Osteoblast (primary cell): Measurements from ENCODE around the gene NOP58. TPM values are rescaled to one million over a fixed set of nuclear protein-coding genes. Genes with fewer than 3 reads are reported as not detected.

Source experiments
- DNase-seq: peaks from one replicate; pipeline ENCODE4 v3.0.0; 2011; ENCODE audit warnings: low spot score, mixed read lengths; ENCODE audit not compliant: insufficient read length; ENCODE audit errors: missing footprints
- H2AFZ ChIP-seq: 2 replicates; pipeline ENCODE4 v1.6.0; 2011; ENCODE audit warnings: mild to moderate bottlenecking, low read length
- H3K27ac ChIP-seq: 2 replicates; pipeline ENCODE4 v1.5.1; 2011; ENCODE audit warnings: mild to moderate bottlenecking, low read depth, low read length, moderate library complexity
- H3K27me3 ChIP-seq: 2 replicates; pipeline ENCODE4 v1.6.0; 2012; ENCODE audit warnings: mild to moderate bottlenecking, control low read depth, inconsistent platforms, low read length, moderate library complexity; ENCODE audit not compliant: insufficient read depth
- H3K36me3 ChIP-seq: 2 replicates; pipeline ENCODE4 v1.5.1; 2011; ENCODE audit warnings: mild to moderate bottlenecking, low read length, control low read depth, moderate library complexity; ENCODE audit not compliant: insufficient read depth
- H3K4me1 ChIP-seq: 2 replicates; pipeline ENCODE4 v1.5.1; 2011; ENCODE audit warnings: mild to moderate bottlenecking, low read length, control low read depth, moderate library complexity; ENCODE audit not compliant: insufficient read depth
- H3K4me2 ChIP-seq: 2 replicates; pipeline ENCODE4 v1.6.0; 2011; ENCODE audit warnings: mild to moderate bottlenecking, low read length; ENCODE audit not compliant: insufficient read depth
- H3K4me3 ChIP-seq: fragments of 200-600 bp; sonication (generic); 3 replicates; pipeline ENCODE4 v1.5.1; 2012; ENCODE audit warnings: mild to moderate bottlenecking, low read length, inconsistent platforms; ENCODE audit not compliant: insufficient read depth
- H3K79me2 ChIP-seq: 2 replicates; pipeline ENCODE4 v1.6.0; 2012; ENCODE audit warnings: mild to moderate bottlenecking, low read length, control low read depth, inconsistent platforms; ENCODE audit not compliant: insufficient read depth
- H3K9me3 ChIP-seq: 2 replicates; pipeline ENCODE4 v1.5.1; 2011; ENCODE audit warnings: low read depth, low read length, control low read depth
- H4K20me1 ChIP-seq: 2 replicates; pipeline ENCODE4 v1.6.0; 2012; ENCODE audit warnings: mild to moderate bottlenecking, low read length, control low read depth; ENCODE audit not compliant: insufficient read depth
- CTCF ChIP-seq: IDR thresholded peaks from 2 replicates; pipeline ENCODE4 v1.5.1; 2011; ENCODE audit warnings: mild to moderate bottlenecking, low read depth, low read length, moderate library complexity; ENCODE audit errors: extremely low read depth
- total RNA-seq: library from RNA; depleted of rRNA; stranded (reverse); fragments of >200 nt; gene quantifications from 2 replicates; pipeline ENCODE4 v1.2.3, GENCODE V29; 2012

The NOP58 gene
- total RNA-seq, 1 donor, result 41.3 TPM

- Histone ChIP-seq H3K27ac (no peak overlapping the region), H3K79me2 (no peaks in the 10 kb centered on the region), H3K36me3 (no peaks in the 10 kb centered on the region), H3K27me3 (no peaks in the 10 kb centered on the region), H3K9me3 (no peaks in the 10 kb centered on the region), H3K4me1 (peaks cover 10% of the 10 kb centered on the region), H3K4me2 (no peak overlapping the region), H3K4me3 (no peak overlapping the region), H2AFZ (no peak overlapping the region), H4K20me1 (no peaks in the 10 kb centered on the region)
- DNase-seq, result no peak
- TF ChIP-seq CTCF, result no peak
Measured at GRCh38 chr2:202337706-202338346, 72.3 kb downstream of the NOP58 start.

DNA sequence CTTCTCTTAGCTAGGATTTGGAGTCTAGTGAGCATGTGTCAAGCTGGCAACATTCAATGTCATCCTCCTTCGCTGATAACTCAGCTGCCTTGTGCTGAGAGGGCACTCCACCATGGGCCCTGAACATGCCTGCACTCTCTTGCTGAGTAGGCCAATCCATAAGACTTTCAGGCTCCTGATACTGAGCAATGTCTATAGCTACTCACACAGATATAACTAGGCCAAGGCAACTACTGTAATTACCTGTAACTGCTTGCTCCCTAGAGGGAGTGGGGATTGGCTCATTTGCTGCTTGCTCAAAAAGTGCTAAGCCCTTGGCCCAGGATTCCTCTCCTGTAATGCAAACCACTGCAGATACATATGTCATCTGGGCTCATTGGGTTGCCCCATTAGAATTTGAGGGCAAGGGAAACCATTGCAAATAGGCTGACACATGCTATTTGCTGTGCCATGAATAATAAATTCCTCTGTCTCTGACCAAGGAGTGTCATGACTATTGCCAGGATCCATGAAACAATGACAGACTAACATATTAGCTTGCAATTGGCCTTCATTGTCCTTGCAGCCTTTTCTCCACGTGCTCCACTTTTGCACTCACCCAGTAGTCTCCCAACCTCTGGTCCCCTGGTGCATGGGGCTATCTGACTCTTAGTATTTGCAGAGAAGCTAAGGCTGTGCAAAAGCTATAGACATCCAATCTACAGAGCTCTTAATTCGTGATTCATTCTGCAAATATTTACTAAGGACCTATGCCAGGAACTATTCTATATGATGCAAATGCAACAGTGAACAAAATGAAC lies 73.7 kb downstream of the NOP58 start:
- no peak overlapping the region for H3K27ac ChIP-seq
- peaks cover 10% of the 10 kb centered on the region for H3K4me1 ChIP-seq
- no peak overlapping the region for H2AFZ ChIP-seq
- no peak overlapping the region for H3K4me2 ChIP-seq
- DNase-seq, result no peak
- no peaks in the 10 kb centered on the region for H3K79me2 ChIP-seq
- no peaks in the 10 kb centered on the region for H3K36me3 ChIP-seq
- H3K9me3 ChIP-seq, result no peaks in the 10 kb centered on the region
- no peak overlapping the region for H3K4me3 ChIP-seq
- no peak for TF ChIP-seq CTCF
- no peaks in the 10 kb centered on the region for H4K20me1 ChIP-seq
- H3K27me3 ChIP-seq, result no peaks in the 10 kb centered on the region

GRCh38 chr2:202344178-202344577 lies 78.6 kb downstream of the NOP58 start:
- H3K9me3 ChIP-seq, result no peaks in the 10 kb centered on the region
- H2AFZ ChIP-seq, result no peak overlapping the region
- H3K27ac ChIP-seq, result no peak overlapping the region
- H3K79me2 ChIP-seq, result no peaks in the 10 kb centered on the region
- no peak overlapping the region for H3K4me2 ChIP-seq
- no peaks in the 10 kb centered on the region for H4K20me1 ChIP-seq
- no peak for TF ChIP-seq CTCF
- no peaks in the 10 kb centered on the region for H3K36me3 ChIP-seq
- no peak for DNase-seq
- H3K4me3 ChIP-seq, result no peak overlapping the region
- H3K27me3 ChIP-seq, result no peaks in the 10 kb centered on the region
- H3K4me1 ChIP-seq, result peaks cover 6% of the 10 kb centered on the region

- Histone ChIP-seq H3K9me3 (no peaks in the 10 kb centered on the region), H2AFZ (no peak overlapping the region), H3K4me1 (no peaks in the 10 kb centered on the region), H4K20me1 (no peaks in the 10 kb centered on the region), H3K27ac (no peak overlapping the region), H3K79me2 (no peaks in the 10 kb centered on the region), H3K4me3 (no peak overlapping the region), H3K27me3 (no peaks in the 10 kb centered on the region), H3K4me2 (no peak overlapping the region), H3K36me3 (no peaks in the 10 kb centered on the region)
- DNase-seq, result no peak
- TF ChIP-seq CTCF, result no peak
Measured at GRCh38 chr2:202346180-202346579, 80.6 kb downstream of the NOP58 start.
